SK-N-MC (cell line): Measurements from ENCODE around the gene ALDH1A2.

Experiments
- DNase-seq: peaks from one replicate; pipeline ENCODE4 v3.0.0-alpha.2; 2011; ENCODE audit warnings: low read depth, low spot score
- H3K27ac ChIP-seq: fragments of 200-600 bp; sonication (generic); 2 replicates; pipeline ENCODE4 v1.5.1; 2016; ENCODE audit warnings: mixed run types
- H3K36me3 ChIP-seq: fragments of 200-600 bp; sonication (generic); 2 replicates; pipeline ENCODE4 v1.6.1; 2017; ENCODE audit warnings: antibody characterized with exemption, low read length, mixed read lengths; ENCODE audit not compliant: insufficient read depth
- H3K4me3 ChIP-seq: fragments of 200-600 bp; sonication (generic); 2 replicates; pipeline ENCODE4 v1.5.1; 2016
- H3K9ac ChIP-seq: fragments of 200-600 bp; sonication (generic); 2 replicates; pipeline ENCODE4 v1.8.0; 2017; ENCODE audit warnings: mixed run types, mixed read lengths; ENCODE audit not compliant: insufficient read length
- H3K9me3 ChIP-seq: fragments of 200-600 bp; sonication (generic); 2 replicates; pipeline ENCODE4 v1.6.1; 2017; ENCODE audit warnings: low read depth, mild to moderate bottlenecking, antibody characterized with exemption, low read length, moderate library complexity, mixed read lengths
- EZH2 ChIP-seq: fragments of 200-600 bp; sonication (generic); IDR thresholded peaks from one replicate; pipeline ENCODE4 v1.6.1; 2017; ENCODE audit warnings: antibody characterized with exemption
- FOXP2 ChIP-seq: optimal IDR thresholded peaks from 2 replicates; pipeline ENCODE3; 2011; ENCODE audit warnings: mild to moderate bottlenecking, moderate library complexity; ENCODE audit not compliant: insufficient read depth; ENCODE audit errors: extremely low read length, control extremely low read depth
- POLR2AphosphoS5 ChIP-seq: IDR thresholded peaks from 2 replicates; pipeline ENCODE4 v1.6.1; 2012; ENCODE audit warnings: mild to moderate bottlenecking, low read depth, low read length, borderline replicate concordance

Gene ALDH1A2

DNA sequence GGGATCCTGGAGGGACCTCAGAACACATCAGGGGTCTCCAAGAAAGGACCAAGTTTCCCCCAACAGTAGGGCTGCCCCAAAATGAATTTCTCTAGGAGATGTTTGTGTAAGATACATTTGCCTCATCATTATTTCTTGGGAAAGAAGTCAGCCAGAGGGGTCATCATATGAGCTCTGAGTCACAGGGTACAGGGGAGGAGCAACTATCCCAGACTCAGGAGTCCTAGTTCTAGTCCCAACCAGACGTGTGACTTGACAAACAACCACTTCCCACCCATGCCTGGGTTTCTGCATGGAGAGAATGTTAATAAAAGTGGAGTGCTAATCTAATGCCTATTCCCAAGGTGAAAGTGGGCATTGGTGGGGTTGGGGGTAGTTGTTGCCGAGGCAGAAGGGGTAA lies 144.1 kb downstream of the ALDH1A2 start:
- TF ChIP-seq EZH2 (no peak), POLR2AphosphoS5 (no peak), FOXP2 (no peak)
- no peaks in the 10 kb centered on the region for H3K9me3 ChIP-seq
- no peak overlapping the region for H3K27ac ChIP-seq
- no peaks in the 10 kb centered on the region for H3K36me3 ChIP-seq
- H3K4me3 ChIP-seq = no peak overlapping the region
- no peak for DNase-seq
- H3K9ac ChIP-seq = no peak overlapping the region

DNA sequence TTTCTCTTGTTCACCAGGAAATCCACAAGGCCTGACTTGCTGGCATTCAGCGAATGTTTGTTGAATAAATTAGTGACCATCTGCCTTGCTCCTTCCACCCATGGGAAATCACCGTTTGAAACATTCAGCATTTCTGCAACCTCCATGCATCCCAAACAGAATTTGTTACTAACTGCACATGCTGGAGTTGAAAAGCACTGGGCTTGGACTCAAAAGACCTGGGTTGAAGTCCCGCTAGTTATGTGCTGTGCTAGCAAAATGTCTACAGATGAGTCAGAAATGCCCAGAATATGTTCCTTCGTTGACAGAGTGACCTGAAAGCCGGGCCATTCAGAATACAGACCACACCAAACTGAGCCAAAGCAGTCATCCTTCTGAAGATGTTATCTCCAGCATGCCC lies 144.6 kb downstream of the ALDH1A2 start:
- Histone ChIP-seq H3K4me3 (no peak overlapping the region), H3K36me3 (no peaks in the 10 kb centered on the region), H3K9ac (no peak overlapping the region), H3K27ac (no peak overlapping the region), H3K9me3 (no peaks in the 10 kb centered on the region)
- DNase-seq = no peak
- TF ChIP-seq POLR2AphosphoS5 = no peak
- TF ChIP-seq EZH2 = no peak
- no peak for TF ChIP-seq FOXP2

- no peak for DNase-seq
- Histone ChIP-seq H3K36me3 (no peaks in the 10 kb centered on the region), H3K27ac (no peak overlapping the region), H3K4me3 (no peak overlapping the region), H3K9ac (no peak overlapping the region), H3K9me3 (no peaks in the 10 kb centered on the region)
- TF ChIP-seq FOXP2 (no peak), EZH2 (no peak), POLR2AphosphoS5 (no peak)
Measured at GRCh38 chr15:57919754-57920153, 145.8 kb downstream of the ALDH1A2 start.

- Histone ChIP-seq H3K36me3 (no peaks in the 10 kb centered on the region), H3K9ac (no peak overlapping the region), H3K4me3 (no peak overlapping the region), H3K27ac (no peak overlapping the region), H3K9me3 (no peaks in the 10 kb centered on the region)
- no peak for DNase-seq
- TF ChIP-seq EZH2 (no peak), FOXP2 (no peak)
Measured at GRCh38 chr15:57917998-57918397, 147.5 kb downstream of the ALDH1A2 start.

GRCh38 chr15:57916695-57917094 lies 148.8 kb downstream of the ALDH1A2 start:
- DNase-seq = no peak

GRCh38 chr15:57915827-57916531 lies 149.5 kb downstream of the ALDH1A2 start:
- Histone ChIP-seq H3K36me3 (no peaks in the 10 kb centered on the region), H3K9ac (no peak overlapping the region), H3K27ac (no peak overlapping the region), H3K9me3 (no peaks in the 10 kb centered on the region), H3K4me3 (no peak overlapping the region)
- DNase-seq = no peak
- TF ChIP-seq EZH2 = no peak
- TF ChIP-seq POLR2AphosphoS5 = no peak
- TF ChIP-seq FOXP2 = no peak

More at GRCh38 chr15:57916695-57917094, 148.8 kb downstream of the ALDH1A2 start:
- Histone ChIP-seq H3K36me3 (no peaks in the 10 kb centered on the region), H3K27ac (no peak overlapping the region), H3K9me3 (no peaks in the 10 kb centered on the region), H3K9ac (no peak overlapping the region), H3K4me3 (no peak overlapping the region)
- TF ChIP-seq POLR2AphosphoS5 = no peak
- TF ChIP-seq EZH2 = no peak
- TF ChIP-seq FOXP2 = no peak

DNA sequence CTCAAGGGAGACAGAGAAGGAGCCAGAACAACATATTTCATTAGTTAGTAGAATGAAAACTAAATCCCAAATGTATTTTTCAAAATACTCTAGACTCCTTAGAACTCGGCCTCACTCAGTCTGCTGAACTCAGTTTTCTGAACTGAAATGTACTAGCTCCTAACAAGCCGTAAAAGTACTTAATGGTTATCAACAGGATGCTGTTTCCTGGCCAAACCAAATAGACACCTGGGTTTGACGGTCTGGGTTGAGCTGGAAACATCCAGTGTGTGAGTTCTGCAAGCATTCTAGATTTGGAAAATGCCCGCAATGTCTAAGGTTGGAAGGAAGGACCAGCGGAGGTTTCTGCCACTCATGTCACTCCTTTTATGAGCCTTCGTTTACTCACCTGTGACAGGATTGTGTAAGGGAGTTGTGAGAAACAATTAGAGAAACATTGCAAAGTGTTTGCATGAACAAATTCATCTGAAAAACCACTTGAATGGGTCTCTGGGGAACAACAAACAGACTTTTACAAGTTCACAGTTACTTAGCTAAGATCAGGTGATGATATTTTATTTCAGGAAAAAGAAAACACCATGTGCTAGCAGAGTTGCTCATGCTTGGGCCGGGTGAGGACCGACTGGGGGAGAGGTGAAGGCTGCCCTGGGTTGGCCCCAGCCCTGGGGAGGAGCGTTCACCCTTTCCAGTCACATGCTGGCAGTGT lies 151.0 kb downstream of the ALDH1A2 start:
- Histone ChIP-seq H3K27ac (no peak overlapping the region), H3K9me3 (no peaks in the 10 kb centered on the region)
- TF ChIP-seq EZH2 = no peak
- TF ChIP-seq FOXP2 = no peak
- TF ChIP-seq POLR2AphosphoS5 = no peak

GRCh38 chr15:57911247-57911646 lies 154.3 kb downstream of the ALDH1A2 start:
- no peak overlapping the region for H3K27ac ChIP-seq
- H3K4me3 ChIP-seq = no peak overlapping the region
- H3K9me3 ChIP-seq = no peaks in the 10 kb centered on the region
- TF ChIP-seq EZH2 = no peak
- TF ChIP-seq FOXP2 = no peak
- TF ChIP-seq POLR2AphosphoS5 = no peak
- H3K36me3 ChIP-seq = no peaks in the 10 kb centered on the region
- no peak for DNase-seq
- H3K9ac ChIP-seq = no peak overlapping the region

More for the DNA sequence above, 151.0 kb downstream of the ALDH1A2 start:
- Histone ChIP-seq H3K36me3 (no peaks in the 10 kb centered on the region), H3K4me3 (no peak overlapping the region), H3K9ac (no peak overlapping the region)
- no peak for DNase-seq
